Measurements from ENCODE around the gene TMEFF1.

The TMEFF1 gene

DNA sequence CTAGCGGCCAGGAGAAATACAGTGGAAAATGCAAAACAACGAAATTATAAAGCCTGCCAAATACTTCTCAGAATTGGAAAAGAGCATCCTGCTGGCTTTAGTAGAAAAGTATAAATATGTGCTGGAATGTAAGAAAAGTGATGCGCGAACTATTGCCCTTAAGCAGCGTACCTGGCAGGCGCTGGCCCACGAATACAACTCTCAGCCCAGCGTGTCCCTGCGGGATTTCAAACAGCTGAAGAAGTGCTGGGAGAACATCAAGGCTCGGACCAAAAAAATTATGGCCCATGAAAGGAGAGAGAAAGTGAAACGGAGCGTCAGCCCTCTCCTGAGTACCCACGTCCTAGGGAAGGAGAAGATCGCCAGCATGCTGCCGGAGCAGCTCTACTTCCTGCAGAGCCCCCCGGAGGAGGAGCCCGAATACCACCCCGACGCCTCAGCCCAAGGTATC lies 31.0 kb upstream of the TMEFF1 start:
- no peaks in the 10 kb centered on the region for H3K27me3 ChIP-seq (ENCODE audit: control insufficient read depth, low read length)

DNA sequence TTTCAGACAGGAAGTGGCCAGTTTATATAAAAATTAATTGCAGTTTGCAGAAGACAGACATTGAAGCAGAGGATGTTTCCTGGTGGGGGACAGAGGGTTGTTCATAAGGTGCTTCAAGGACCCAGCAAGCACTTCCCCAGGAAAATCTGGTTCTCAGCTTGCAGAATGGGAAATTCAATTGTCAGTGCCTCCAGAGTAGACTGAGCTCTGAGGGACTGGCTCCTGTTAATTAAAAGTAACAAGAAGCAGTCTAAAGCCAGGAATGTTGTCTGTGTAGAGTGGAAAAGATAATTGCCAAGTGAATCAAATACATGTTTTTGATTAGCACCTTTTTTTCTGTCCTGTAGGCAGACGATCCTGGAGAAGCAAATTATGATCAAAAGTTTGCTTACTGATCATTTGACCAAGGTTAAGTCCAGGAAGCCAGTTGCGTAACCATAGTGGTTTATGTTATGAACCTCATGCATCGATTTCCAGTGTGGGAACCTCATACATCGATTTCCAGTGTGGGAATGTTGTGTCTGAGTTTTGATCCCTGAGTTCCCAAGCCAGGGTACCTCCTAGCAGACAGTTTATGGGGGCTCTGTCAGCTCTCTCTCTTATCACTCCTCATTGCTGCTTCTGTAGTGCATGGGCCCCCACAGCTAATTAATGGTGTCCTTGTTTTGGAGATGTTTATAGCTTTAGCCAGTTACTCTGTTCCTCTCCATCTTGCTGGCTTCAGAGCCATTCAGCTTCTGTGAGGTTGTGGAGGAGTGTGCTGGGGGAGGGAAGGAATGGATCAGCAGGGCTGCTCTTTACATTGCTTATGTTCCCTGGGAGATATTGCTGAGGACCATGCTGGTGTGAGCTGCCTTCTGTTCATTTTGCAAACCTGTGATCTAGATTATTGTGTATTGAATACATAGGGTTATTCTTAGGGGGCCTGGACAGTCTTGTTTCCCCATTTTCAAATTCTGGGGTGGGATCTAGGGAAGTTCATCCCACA lies 28.9 kb upstream of the TMEFF1 start:
- no peak for TF ChIP-seq EZH2phosphoT487 (IDR thresholded peaks at IDR 0.05; ENCODE audit: borderline replicate concordance, low read length)
- TF ChIP-seq, protein P1, sequence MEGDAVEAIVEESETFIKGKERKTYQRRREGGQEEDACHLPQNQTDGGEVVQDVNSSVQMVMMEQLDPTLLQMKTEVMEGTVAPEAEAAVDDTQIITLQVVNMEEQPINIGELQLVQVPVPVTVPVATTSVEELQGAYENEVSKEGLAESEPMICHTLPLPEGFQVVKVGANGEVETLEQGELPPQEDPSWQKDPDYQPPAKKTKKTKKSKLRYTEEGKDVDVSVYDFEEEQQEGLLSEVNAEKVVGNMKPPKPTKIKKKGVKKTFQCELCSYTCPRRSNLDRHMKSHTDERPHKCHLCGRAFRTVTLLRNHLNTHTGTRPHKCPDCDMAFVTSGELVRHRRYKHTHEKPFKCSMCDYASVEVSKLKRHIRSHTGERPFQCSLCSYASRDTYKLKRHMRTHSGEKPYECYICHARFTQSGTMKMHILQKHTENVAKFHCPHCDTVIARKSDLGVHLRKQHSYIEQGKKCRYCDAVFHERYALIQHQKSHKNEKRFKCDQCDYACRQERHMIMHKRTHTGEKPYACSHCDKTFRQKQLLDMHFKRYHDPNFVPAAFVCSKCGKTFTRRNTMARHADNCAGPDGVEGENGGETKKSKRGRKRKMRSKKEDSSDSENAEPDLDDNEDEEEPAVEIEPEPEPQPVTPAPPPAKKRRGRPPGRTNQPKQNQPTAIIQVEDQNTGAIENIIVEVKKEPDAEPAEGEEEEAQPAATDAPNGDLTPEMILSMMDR (IDR thresholded peaks at IDR 0.05; ENCODE audit: low read depth, low read length, poor library complexity, severe bottlenecking) = no peak
- H3K36me3 ChIP-seq (ENCODE audit: control insufficient read depth, low read length) = peaks cover 12% of the 10 kb centered on the region; the same call in 1 of the 2 replicates
- no peaks in the 10 kb centered on the region for H3F3A ChIP-seq (ENCODE audit: control insufficient read depth, insufficient read depth)
- H3K4me2 ChIP-seq (ENCODE audit: low read length) = no peak overlapping the region
- no peaks in the 10 kb centered on the region for H4K20me1 ChIP-seq (ENCODE audit: control insufficient read depth, insufficient read depth, low read depth, low read length)
- H3K9me3 ChIP-seq (ENCODE audit: control insufficient read depth, insufficient read depth, low read length) = no peaks in the 10 kb centered on the region
- no peaks in the 10 kb centered on the region for H3K9me2 ChIP-seq (replicated peaks; ENCODE audit: control insufficient read depth, low read length)
- H3K4me1 ChIP-seq (ENCODE audit: control insufficient read depth, low read length) = no peaks in the 10 kb centered on the region
- H3K4me3 ChIP-seq (ENCODE audit: low read length) = no peak overlapping the region
- no peak overlapping the region for H3K27ac ChIP-seq (ENCODE audit: low read depth, low read length)
- H3K79me2 ChIP-seq (ENCODE audit: control insufficient read depth, low read length) = peaks cover 9% of the 10 kb centered on the region
- no peaks in the 10 kb centered on the region for H3K27me3 ChIP-seq (ENCODE audit: control insufficient read depth, low read length)

More for the DNA sequence above, 31.0 kb upstream of the TMEFF1 start:
- Histone ChIP-seq H3K36me3 (ENCODE audit: control insufficient read depth, low read length) (peaks cover 9% of the 10 kb centered on the region; the same call in 1 of the 2 replicates), H3K4me2 (ENCODE audit: low read length) (no peak overlapping the region), H3K27ac (ENCODE audit: low read depth, low read length) (no peak overlapping the region), H3K4me3 (ENCODE audit: low read length) (no peak overlapping the region), H3K9me2 (replicated peaks; ENCODE audit: control insufficient read depth, low read length) (no peaks in the 10 kb centered on the region), H4K20me1 (ENCODE audit: control insufficient read depth, insufficient read depth, low read depth, low read length) (peaks cover 4% of the 10 kb centered on the region; the same call in 1 of the 2 replicates), H3F3A (ENCODE audit: control insufficient read depth, insufficient read depth) (no peaks in the 10 kb centered on the region; the same call in 1 of the 2 replicates), H3K4me1 (ENCODE audit: control insufficient read depth, low read length) (no peaks in the 10 kb centered on the region), H3K79me2 (ENCODE audit: control insufficient read depth, low read length) (peaks cover 21% of the 10 kb centered on the region), H3K9me3 (ENCODE audit: control insufficient read depth, insufficient read depth, low read length) (no peaks in the 10 kb centered on the region)
- TF ChIP-seq, protein P1 (IDR thresholded peaks at IDR 0.05; ENCODE audit: low read depth, low read length, poor library complexity, severe bottlenecking) = no peak
- TF ChIP-seq EZH2phosphoT487 (IDR thresholded peaks at IDR 0.05; ENCODE audit: borderline replicate concordance, low read length) = no peak

DNA sequence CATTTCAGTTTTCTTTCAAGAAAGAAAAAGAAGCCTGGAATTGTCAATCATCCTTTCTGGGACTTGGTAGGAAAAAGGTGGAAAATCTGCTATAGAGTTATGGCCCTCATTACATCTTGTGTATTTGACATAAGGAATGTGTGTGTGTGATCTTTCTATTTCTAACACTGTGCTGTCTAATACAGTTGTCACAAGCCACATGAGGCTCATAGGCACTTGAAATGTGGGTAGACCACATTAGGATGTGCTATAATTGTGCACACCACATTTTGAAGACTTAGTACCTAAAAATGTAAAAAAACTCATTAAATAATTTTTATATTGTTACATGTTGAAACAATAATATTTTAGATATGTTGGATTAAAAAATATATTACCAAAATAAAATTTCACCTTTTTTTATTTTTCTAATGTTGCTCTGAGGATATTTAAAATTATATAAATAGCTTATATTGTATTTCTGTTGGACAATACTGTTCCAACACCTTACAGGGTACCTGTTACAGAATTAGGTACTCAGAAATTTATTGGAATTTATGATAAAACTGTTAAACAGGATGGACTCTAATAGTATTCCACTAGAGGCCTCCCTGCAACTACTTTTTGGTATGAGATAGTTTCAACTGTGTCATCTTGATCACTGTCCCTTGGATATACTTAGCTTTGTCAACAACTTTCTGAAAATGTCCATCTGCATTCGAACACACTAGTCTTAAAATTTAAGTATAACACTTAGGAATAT lies 27.6 kb upstream of the TMEFF1 start:
- Histone ChIP-seq H3K4me2 (ENCODE audit: low read length) (no peak overlapping the region), H3K4me1 (ENCODE audit: control insufficient read depth, low read length) (no peaks in the 10 kb centered on the region), H3K9me2 (replicated peaks; ENCODE audit: control insufficient read depth, low read length) (no peaks in the 10 kb centered on the region), H3K9me3 (ENCODE audit: control insufficient read depth, insufficient read depth, low read length) (no peaks in the 10 kb centered on the region), H3K36me3 (ENCODE audit: control insufficient read depth, low read length) (peaks cover 12% of the 10 kb centered on the region; the same call in 1 of the 2 replicates), H3K27me3 (ENCODE audit: control insufficient read depth, low read length) (no peaks in the 10 kb centered on the region), H3K79me2 (ENCODE audit: control insufficient read depth, low read length) (peaks cover 4% of the 10 kb centered on the region; the same call in 1 of the 2 replicates), H3K4me3 (ENCODE audit: low read length) (no peak overlapping the region), H3K27ac (ENCODE audit: low read depth, low read length) (no peak overlapping the region), H4K20me1 (ENCODE audit: control insufficient read depth, insufficient read depth, low read depth, low read length) (no peaks in the 10 kb centered on the region), H3F3A (ENCODE audit: control insufficient read depth, insufficient read depth) (no peaks in the 10 kb centered on the region)
- TF ChIP-seq EZH2phosphoT487 (IDR thresholded peaks at IDR 0.05; ENCODE audit: borderline replicate concordance, low read length) = no peak
- TF ChIP-seq, protein P1 (IDR thresholded peaks at IDR 0.05; ENCODE audit: low read depth, low read length, poor library complexity, severe bottlenecking) = no peak
